C4-2B (cell line): ENCODE measurements around the gene TAGLN.

Source experiments
- CTCF ChIP-seq: fragments of 450-650 bp; conservative IDR thresholded peaks from 2 replicates; pipeline ENCODE4 v1.5.1; 2017; ENCODE audit warnings: mild to moderate bottlenecking
- ZFX ChIP-seq: fragments of 450-650 bp; IDR thresholded peaks from 2 replicates; pipeline ENCODE4 v1.6.1; 2017

GRCh38 chr11:117189941-117190544 lies 9.1 kb upstream of the TAGLN start:
- TF ChIP-seq CTCF (no peak), ZFX (no peak)
